Stimulated activated CD8-positive, alpha-beta memory T cell treated with anti-CD3 and anti-CD28 coated beads, Interleukin-12 subunit alpha, Interleukin-12 subunit beta, amount 100 ng/mL, for 24 hours (primary cell): ENCODE measurements around the gene HEMGN.
"Not testable (repeated sequence)": the region's sequence is repeated elsewhere in the genome, so short reads cannot be mapped to it uniquely, and the experiment has no call there.

Experiments used
- DNase-seq: peaks from one replicate; pipeline ENCODE4 v3.0.0-alpha.2; 2020; ENCODE audit errors: extremely low read depth

The HEMGN gene

DNA sequence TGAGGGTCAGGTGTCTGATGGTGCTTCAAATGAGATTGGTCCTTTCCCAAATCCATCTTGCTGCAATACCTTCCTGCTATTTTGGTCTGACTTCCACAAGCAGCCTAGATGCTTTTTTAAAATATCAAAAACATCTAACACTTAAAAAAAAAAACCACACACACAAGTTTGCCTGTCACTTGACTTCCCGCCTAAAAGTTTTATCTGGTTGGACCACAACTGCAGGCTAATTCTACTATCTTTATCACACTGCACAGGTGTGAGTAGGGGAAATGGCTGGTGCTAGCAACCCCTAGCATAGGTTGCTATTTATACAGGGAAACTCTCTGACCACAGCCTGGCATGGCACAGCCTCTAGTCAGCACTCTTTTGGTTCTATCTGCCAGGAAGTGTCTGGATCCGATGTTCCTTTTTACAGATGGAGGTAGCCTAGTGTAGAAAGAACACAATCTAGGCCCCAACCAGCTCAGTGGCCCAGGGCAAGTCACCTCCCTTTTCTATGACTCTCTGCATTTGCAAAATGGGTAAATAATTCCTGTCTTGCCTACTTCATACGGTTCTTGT is at the start of gene HEMGN:
TSS of gene HEMGN (minus strand) at position 92 of the 564 bp plus-strand sequence. CDS start at position 56, 36 bp downstream.
- no peak for DNase-seq

- no peak for DNase-seq
These were observed 49.5 kb upstream of the HEMGN start for GRCh38 chr9:97987487-97987886.

- peak; percentile 10 for DNase-seq
These were observed 47.3 kb upstream of the HEMGN start for GRCh38 chr9:97985058-97985861.

GRCh38 chr9:97984188-97985057 is 46.5 kb upstream of the HEMGN start:
- DNase-seq, result peak; percentile 56

DNA sequence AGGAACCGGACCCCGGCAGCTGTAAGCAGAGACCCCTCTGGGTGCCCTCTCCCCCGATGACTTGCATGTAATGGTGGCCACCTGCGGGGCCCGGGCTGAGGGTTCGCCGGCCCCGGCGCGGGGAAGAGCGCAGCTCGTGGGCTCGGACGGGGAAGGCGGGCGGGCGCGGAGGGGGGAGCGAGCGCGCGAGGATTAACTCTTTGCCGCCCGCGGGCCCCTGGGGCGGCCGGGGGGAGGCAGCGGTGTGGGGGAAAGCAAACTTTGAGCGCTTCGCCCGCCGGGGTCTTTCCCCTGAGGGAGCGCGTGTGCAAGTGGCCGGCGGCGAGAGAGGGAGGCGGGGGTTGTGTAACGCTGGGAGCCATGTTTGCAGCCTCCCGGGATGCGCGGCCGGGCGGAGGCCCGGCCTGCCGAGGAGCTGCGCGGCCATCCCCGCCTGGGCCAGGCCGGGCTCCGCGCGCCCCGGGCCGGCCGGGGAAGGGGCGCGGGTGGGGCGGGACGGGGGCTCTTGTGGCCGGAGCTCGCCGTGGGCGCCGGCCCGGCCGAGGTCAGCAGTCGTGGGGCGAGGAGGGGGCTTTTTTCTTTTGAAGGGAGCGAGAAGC is 45.7 kb upstream of the HEMGN start:
- peak; percentile 24 for DNase-seq

- peak; percentile 82 for DNase-seq
These were observed 45.0 kb upstream of the HEMGN start, which contains the start of gene ANP32B for GRCh38 chr9:97982683-97983588. Gene ANP32B, plus strand, starts transcription at chr9:97983341. Its CDS starts 215 bp downstream, at chr9:97983556.

- no peak for DNase-seq
These were observed 44.1 kb upstream of the HEMGN start for GRCh38 chr9:97981846-97982682.

GRCh38 chr9:97980918-97981845 is 43.2 kb upstream of the HEMGN start:
- no peak for DNase-seq

- DNase-seq, result no peak
These were observed 42.5 kb upstream of the HEMGN start for GRCh38 chr9:97980479-97980803.

GRCh38 chr9:97979788-97980478 is 42.0 kb upstream of the HEMGN start:
- DNase-seq, result no peak

- no peak for DNase-seq
These were observed 40.6 kb upstream of the HEMGN start for GRCh38 chr9:97978371-97979130.

DNA sequence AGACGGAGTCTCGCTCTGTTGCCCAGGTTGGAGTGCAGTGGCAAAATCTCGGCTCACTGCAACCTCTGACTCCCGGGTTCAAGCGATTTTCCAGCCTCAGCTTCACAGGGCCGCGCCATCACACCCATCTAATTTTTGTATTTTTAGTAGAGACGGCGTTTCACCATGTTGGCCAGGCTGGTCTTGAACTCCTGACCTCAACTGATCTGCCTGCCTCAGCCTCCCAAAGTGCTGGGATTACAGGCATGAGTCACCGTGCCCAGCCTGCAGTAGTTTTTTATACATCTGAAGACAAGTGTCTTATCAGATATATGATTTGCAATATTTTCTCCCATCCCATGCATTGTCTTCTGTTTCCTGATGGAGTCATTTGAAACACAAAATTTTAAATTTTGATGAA is 38.7 kb upstream of the HEMGN start:
- DNase-seq, result not testable (repeated sequence)

- no peak for DNase-seq
These were observed 37.4 kb upstream of the HEMGN start for GRCh38 chr9:97975376-97975775.

DNA sequence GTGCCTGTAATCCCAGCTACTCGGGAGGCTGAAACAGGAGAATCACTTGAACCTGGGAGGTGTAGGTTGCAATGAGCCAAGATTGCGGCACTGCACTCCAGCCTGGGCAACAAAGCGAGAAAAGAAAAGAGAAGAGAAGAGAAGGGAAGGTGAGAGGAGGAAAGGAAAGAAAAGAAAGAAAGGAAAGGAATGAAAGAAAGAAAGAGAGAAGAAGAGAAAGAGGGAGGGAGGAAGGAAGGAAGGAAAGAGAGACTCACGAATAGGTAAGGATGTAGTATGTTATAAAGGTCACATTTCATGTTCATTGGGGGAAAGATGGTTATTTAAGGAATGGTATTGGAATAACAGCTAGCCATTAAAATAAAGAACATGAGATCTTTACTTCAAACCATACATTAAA is 34.8 kb upstream of the HEMGN start:
- no peak for DNase-seq

DNA sequence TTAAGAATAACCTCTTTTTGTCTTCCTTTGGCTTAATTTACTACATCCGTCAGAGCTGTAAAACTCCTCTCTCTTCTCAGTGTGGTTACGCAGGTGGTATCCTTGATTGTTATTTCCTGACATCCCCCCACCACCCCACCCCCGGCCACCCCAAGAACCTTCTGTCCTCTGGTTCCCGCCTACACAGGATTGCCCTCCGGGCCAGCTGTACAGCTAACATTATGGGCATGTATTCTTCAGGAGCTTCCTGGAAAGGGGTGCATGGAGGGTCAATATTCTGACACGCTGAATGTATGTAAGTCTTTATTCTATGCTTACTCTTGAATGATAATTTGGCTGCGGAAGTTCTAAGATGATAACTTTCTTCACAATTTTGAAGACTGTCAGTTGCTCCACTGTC is 32.2 kb upstream of the HEMGN start:
- DNase-seq, result no peak

- DNase-seq, result no peak
These were observed 31.0 kb upstream of the HEMGN start for GRCh38 chr9:97969014-97969413.

- DNase-seq, result no peak
These were observed 28.5 kb upstream of the HEMGN start for GRCh38 chr9:97966493-97966892.

GRCh38 chr9:97964901-97965300 is 26.9 kb upstream of the HEMGN start:
- DNase-seq, result no peak
